GM12878 (cell line): ENCODE results near the gene ZCCHC9. TPM values are rescaled to one million over a fixed set of nuclear protein-coding genes. Genes with fewer than 3 reads are reported as not detected.
A peak's percentile ranks its signal among the peaks of the same experiment; 100 is the strongest.

Experiments
- ATAC-seq: fragments of 200-7000 bp; cut with Tn5 transposase; 3 replicates; pipeline ENCODE4 v1.9.1; 2020; ENCODE audit warnings: mild to moderate bottlenecking, moderate library complexity
- BruUV-seq: library from RNA; stranded (reverse); fragments of 400-500 nt; replicated peaks from 2 replicates; lab custom pipeline; 2021; lab: Mats Ljungman, UMichigan
- CTCF ChIA-PET: fragments of 300-600 bp; sonication (Branson Sonifier 250); formaldehyde crosslinking; extraction: SDS; loops from one replicate; lab custom pipeline; 2021; ENCODE audit warnings: inconsistent platforms; lab: Yijun Ruan, JAX
- POLR2A ChIA-PET: fragments of 350-600 bp; formaldehyde crosslinking; extraction: SDS; loops from one replicate; lab custom pipeline; 2021; ENCODE audit warnings: inconsistent platforms; lab: Charles Lee
- RAD21 ChIA-PET: fragments of 300-600 bp; sonication (Branson Sonifier 250); formaldehyde crosslinking; loops from one replicate; lab custom pipeline; 2023; ENCODE audit warnings: antibody characterized with exemption; ENCODE audit not compliant: unreplicated experiment; lab: Charles Lee
- SMC1A ChIA-PET: fragments of 300-600 bp; sonication (Branson Sonifier 250); formaldehyde crosslinking; loops from one replicate; lab custom pipeline; 2023; ENCODE audit not compliant: unreplicated experiment, uncharacterized antibody; lab: Charles Lee
- DNase-seq: peaks from one replicate; pipeline ENCODE4 v3.0.0-alpha.2; 2011; ENCODE audit warnings: low read depth, low spot score
- FAIRE-seq: peaks from 3 replicates; lab custom pipeline; 2011; peaks lifted over from hg19 to GRCh38; lab: Jason Lieb, UNC
- H2AFZ ChIP-seq: 2 replicates; pipeline ENCODE4 v1.6.0; 2011; ENCODE audit warnings: low read depth, low read length, control low read depth; ENCODE audit not compliant: control insufficient read depth
- H3K27ac ChIP-seq: 2 replicates; pipeline ENCODE4 v1.5.1; 2011; ENCODE audit warnings: control low read depth; ENCODE audit not compliant: control insufficient read depth, insufficient read depth
- H3K27me3 ChIP-seq, 2 experiments: replicated peaks in 1 of 2; 2 replicates each; pipeline versions ENCODE4 v1.6.0 to v1.6.1; 2011; ENCODE audit warnings: low read length in 1 of 2; ENCODE audit not compliant: control insufficient read depth in 2 of 2, insufficient read depth in 2 of 2
- H3K36me3 ChIP-seq, 2 experiments: 2 replicates each; pipeline ENCODE4 v1.5.1; 2011; ENCODE audit warnings: low read length in 1 of 2; ENCODE audit not compliant: control insufficient read depth in 2 of 2, insufficient read depth in 2 of 2
- H3K4me1 ChIP-seq: 2 replicates; pipeline ENCODE4 v1.6.1; 2011; ENCODE audit warnings: mild to moderate bottlenecking, low read length, moderate library complexity, mixed read lengths; ENCODE audit not compliant: control insufficient read depth, insufficient read depth
- H3K4me2 ChIP-seq: 2 replicates; pipeline ENCODE4 v1.6.0; 2011; ENCODE audit warnings: control low read depth; ENCODE audit not compliant: control insufficient read depth, insufficient read depth
- H3K4me3 ChIP-seq: fragments of 200-600 bp; sonication (generic); 2 replicates; pipeline ENCODE4 v1.5.1; 2016
- H3K79me2 ChIP-seq: 2 replicates; pipeline ENCODE4 v1.6.0; 2011; ENCODE audit warnings: low read length; ENCODE audit not compliant: control insufficient read depth, insufficient read depth
- H3K9ac ChIP-seq: 2 replicates; pipeline ENCODE4 v1.8.0; 2011; ENCODE audit warnings: low read length, control low read depth, mixed read lengths; ENCODE audit not compliant: control insufficient read depth, insufficient read depth
- H3K9me3 ChIP-seq: replicated peaks from 3 replicates; pipeline ENCODE4 v1.5.1; 2011; ENCODE audit warnings: mild to moderate bottlenecking, low read length; ENCODE audit not compliant: control insufficient read depth, insufficient read depth
- H4K20me1 ChIP-seq: 2 replicates; pipeline ENCODE4 v1.6.0; 2011; ENCODE audit not compliant: control insufficient read depth, insufficient read depth
- BMI1 ChIP-seq: fragments of 450-650 bp; IDR thresholded peaks from 2 replicates; pipeline ENCODE4 v1.6.1; 2016; ENCODE audit warnings: mild to moderate bottlenecking, moderate library complexity, borderline replicate concordance
- BRCA1 ChIP-seq: IDR thresholded peaks from 2 replicates; pipeline ENCODE4 v1.6.1; 2011; ENCODE audit warnings: low read depth, low read length, improper control_type of control experiment
- CHD4 ChIP-seq: fragments of 200-600 bp; sonication (generic); IDR thresholded peaks from 2 replicates; pipeline ENCODE4 v1.6.1; 2016; ENCODE audit warnings: mild to moderate bottlenecking
- EGR1 ChIP-seq, 2 experiments: IDR thresholded peaks; 1 replicate in 1 of 2; 2 replicates in 1 of 2; pipeline ENCODE4 v1.6.1; 2011 to 2012; ENCODE audit warnings: low read depth in 2 of 2, low read length in 2 of 2, borderline replicate concordance in 1 of 2, mild to moderate bottlenecking in 1 of 2, moderate library complexity in 1 of 2
- GABPA ChIP-seq: IDR thresholded peaks from 2 replicates; pipeline ENCODE4 v1.6.1; 2014; ENCODE audit warnings: antibody characterized with exemption, low read depth, mild to moderate bottlenecking, inconsistent platforms
- IKZF1 ChIP-seq: fragments of 450-650 bp; conservative IDR thresholded peaks from 2 replicates; pipeline ENCODE4 v1.6.1; 2017; ENCODE audit warnings: antibody characterized with exemption, mild to moderate bottlenecking
- KLF5 ChIP-seq: fragments of 450-650 bp; IDR thresholded peaks from 2 replicates; pipeline ENCODE4 v1.6.1; 2014; ENCODE audit warnings: mild to moderate bottlenecking; ENCODE audit not compliant: partially characterized antibody
- NFXL1 ChIP-seq: fragments of 450-650 bp; IDR thresholded peaks from 2 replicates; pipeline ENCODE4 v1.6.1; 2017; ENCODE audit warnings: antibody characterized with exemption, mild to moderate bottlenecking, borderline replicate concordance
- PAX5 ChIP-seq: IDR thresholded peaks from 2 replicates; pipeline ENCODE4 v1.6.1; 2011; ENCODE audit warnings: low read depth, low read length, borderline replicate concordance
- PAX8 ChIP-seq: fragments of 450-650 bp; IDR thresholded peaks from 2 replicates; pipeline ENCODE4 v1.6.1; 2017; ENCODE audit warnings: mild to moderate bottlenecking, moderate library complexity
- PKNOX1 ChIP-seq: fragments of 450-650 bp; IDR thresholded peaks from 2 replicates; pipeline ENCODE4 v1.6.1; 2016; ENCODE audit warnings: mild to moderate bottlenecking
- POLR2AphosphoS2 ChIP-seq: IDR thresholded peaks from 2 replicates; pipeline ENCODE4 v1.6.1; 2011; ENCODE audit warnings: low read depth, mild to moderate bottlenecking, low read length, improper control_type of control experiment, moderate library complexity
- WGBS: methylation state at CpG from one replicate; pipeline ENCODE4 v1.1.6; 2016; ENCODE audit warnings: low lambda C conversion rate; ENCODE audit not compliant: insufficient replicate concordance, insufficient coverage; ENCODE audit errors: missing lambda C conversion rate; 5-methylcytosine and 5-hydroxymethylcytosine counted together
- in situ Hi-C: fragments of 300-500 bp; cut with MboI; formaldehyde crosslinking; loops from 9 replicates; pipeline ENCODE4 v1.14.3; 2018; ENCODE audit warnings: mixed read lengths
- intact Hi-C: fragments of 100-400 bp; cut with micrococcal nuclease; formaldehyde crosslinking; loops from one replicate; pipeline ENCODE4 v1.14.2; 2022; ENCODE audit not compliant: unreplicated experiment
- polyA plus RNA-seq, 11 experiments: library from polyadenylated mRNA; depleted of rRNA in 4 of 11; unstranded in 6 of 11; stranded (reverse) in 5 of 11; fragments of >200 nt; fragmentation: Nextera tagmentation in 4 of 11; fragmentation: Illumina TruSeq in 1 of 11; extraction: Ambion mirVana in 4 of 11; extraction: Trizol in 1 of 11; gene quantifications; 1 replicate in 1 of 11; 2 replicates in 10 of 11; pipeline versions ENCODE4 v1.2.1 to v1.2.3, GENCODE V29; 2011 to 2016; ENCODE audit warnings: inconsistent platforms in 2 of 11, missing spikeins in 2 of 11, low read depth in 1 of 11
- total RNA-seq, 4 experiments: library from RNA; depleted of rRNA in 3 of 4; stranded (reverse); fragments of >200 nt in 3 of 4; fragmentation: Illumina TruSeq in 1 of 4; extraction: Trizol in 1 of 4; gene quantifications; 2 replicates each; pipeline versions ENCODE4 v1.2.1 to v1.2.3, GENCODE V29; 2013 to 2021
- TF ChIP-seq, protein P1 (sequence below): fragments of 450-650 bp; IDR thresholded peaks from 2 replicates; pipeline ENCODE4 v1.6.1; 2017; ENCODE audit warnings: mild to moderate bottlenecking, moderate library complexity
- TF ChIP-seq, protein P2 (sequence below): IDR thresholded peaks from 2 replicates; pipeline ENCODE4 v1.6.1; 2012; ENCODE audit warnings: low read length, inconsistent platforms
- TF ChIP-seq, protein P3 (sequence below): fragments of 450-650 bp; conservative IDR thresholded peaks from 2 replicates; pipeline ENCODE4 v1.6.1; 2017; ENCODE audit warnings: mild to moderate bottlenecking, moderate library complexity

Gene ZCCHC9
- total and polyA plus RNA-seq, 10 of the 15 experiments (the other 5 are each of a cell fraction or from before 2014, with no cell fraction given) = 22.0 to 57.7 (median 34.5) TPM

- Histone ChIP-seq H3K4me2 (no peak overlapping the region), H3K9ac (no peak overlapping the region), H3K36me3 (no peaks in the 10 kb centered on the region), H3K27ac (no peak overlapping the region), H3K79me2 (no peaks in the 10 kb centered on the region), H3K9me3 (no peaks in the 10 kb centered on the region; the same call in 1 of the 3 replicates), H2AFZ (no peak overlapping the region), H3K4me1 (peaks cover 12% of the 10 kb centered on the region), H3K27me3 (no peaks in the 10 kb centered on the region), H4K20me1 (no peaks in the 10 kb centered on the region), H3K4me3 (no peak overlapping the region)
- no TSS peak for BruUV-seq
- SMC1A ChIA-PET = interaction anchor here (0.7 to 4.7 kb wide), 4 partner anchors 9 to 132 kb away, joined by 3 to 22 read pairs (median 3); no protein-coding TSS in a partner anchor
- TF ChIP-seq GABPA (no peak), IKZF1 (no peak), EGR1 (IDR thresholded peaks at IDR 0.05; ENCODE audit: borderline replicate concordance in 1 of 2, low read depth in 2 of 2, low read length in 2 of 2) (no peak), CHD4 (no peak), POLR2AphosphoS2 (no peak), NFXL1 (no peak), PKNOX1 (no peak), BMI1 (no peak), PAX5 (no peak), KLF5 (no peak), PAX8 (no peak), BRCA1 (no peak)
- TF ChIP-seq, protein P1, sequence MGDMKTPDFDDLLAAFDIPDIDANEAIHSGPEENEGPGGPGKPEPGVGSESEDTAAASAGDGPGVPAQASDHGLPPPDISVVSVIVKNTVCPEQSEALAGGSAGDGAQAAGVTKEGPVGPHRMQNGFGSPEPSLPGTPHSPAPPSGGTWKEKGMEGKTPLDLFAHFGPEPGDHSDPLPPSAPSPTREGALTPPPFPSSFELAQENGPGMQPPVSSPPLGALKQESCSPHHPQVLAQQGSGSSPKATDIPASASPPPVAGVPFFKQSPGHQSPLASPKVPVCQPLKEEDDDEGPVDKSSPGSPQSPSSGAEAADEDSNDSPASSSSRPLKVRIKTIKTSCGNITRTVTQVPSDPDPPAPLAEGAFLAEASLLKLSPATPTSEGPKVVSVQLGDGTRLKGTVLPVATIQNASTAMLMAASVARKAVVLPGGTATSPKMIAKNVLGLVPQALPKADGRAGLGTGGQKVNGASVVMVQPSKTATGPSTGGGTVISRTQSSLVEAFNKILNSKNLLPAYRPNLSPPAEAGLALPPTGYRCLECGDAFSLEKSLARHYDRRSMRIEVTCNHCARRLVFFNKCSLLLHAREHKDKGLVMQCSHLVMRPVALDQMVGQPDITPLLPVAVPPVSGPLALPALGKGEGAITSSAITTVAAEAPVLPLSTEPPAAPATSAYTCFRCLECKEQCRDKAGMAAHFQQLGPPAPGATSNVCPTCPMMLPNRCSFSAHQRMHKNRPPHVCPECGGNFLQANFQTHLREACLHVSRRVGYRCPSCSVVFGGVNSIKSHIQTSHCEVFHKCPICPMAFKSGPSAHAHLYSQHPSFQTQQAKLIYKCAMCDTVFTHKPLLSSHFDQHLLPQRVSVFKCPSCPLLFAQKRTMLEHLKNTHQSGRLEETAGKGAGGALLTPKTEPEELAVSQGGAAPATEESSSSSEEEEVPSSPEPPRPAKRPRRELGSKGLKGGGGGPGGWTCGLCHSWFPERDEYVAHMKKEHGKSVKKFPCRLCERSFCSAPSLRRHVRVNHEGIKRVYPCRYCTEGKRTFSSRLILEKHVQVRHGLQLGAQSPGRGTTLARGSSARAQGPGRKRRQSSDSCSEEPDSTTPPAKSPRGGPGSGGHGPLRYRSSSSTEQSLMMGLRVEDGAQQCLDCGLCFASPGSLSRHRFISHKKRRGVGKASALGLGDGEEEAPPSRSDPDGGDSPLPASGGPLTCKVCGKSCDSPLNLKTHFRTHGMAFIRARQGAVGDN = no peak
- TF ChIP-seq, protein P2, sequence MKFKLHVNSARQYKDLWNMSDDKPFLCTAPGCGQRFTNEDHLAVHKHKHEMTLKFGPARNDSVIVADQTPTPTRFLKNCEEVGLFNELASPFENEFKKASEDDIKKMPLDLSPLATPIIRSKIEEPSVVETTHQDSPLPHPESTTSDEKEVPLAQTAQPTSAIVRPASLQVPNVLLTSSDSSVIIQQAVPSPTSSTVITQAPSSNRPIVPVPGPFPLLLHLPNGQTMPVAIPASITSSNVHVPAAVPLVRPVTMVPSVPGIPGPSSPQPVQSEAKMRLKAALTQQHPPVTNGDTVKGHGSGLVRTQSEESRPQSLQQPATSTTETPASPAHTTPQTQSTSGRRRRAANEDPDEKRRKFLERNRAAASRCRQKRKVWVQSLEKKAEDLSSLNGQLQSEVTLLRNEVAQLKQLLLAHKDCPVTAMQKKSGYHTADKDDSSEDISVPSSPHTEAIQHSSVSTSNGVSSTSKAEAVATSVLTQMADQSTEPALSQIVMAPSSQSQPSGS = no peak
- TF ChIP-seq, protein P3, sequence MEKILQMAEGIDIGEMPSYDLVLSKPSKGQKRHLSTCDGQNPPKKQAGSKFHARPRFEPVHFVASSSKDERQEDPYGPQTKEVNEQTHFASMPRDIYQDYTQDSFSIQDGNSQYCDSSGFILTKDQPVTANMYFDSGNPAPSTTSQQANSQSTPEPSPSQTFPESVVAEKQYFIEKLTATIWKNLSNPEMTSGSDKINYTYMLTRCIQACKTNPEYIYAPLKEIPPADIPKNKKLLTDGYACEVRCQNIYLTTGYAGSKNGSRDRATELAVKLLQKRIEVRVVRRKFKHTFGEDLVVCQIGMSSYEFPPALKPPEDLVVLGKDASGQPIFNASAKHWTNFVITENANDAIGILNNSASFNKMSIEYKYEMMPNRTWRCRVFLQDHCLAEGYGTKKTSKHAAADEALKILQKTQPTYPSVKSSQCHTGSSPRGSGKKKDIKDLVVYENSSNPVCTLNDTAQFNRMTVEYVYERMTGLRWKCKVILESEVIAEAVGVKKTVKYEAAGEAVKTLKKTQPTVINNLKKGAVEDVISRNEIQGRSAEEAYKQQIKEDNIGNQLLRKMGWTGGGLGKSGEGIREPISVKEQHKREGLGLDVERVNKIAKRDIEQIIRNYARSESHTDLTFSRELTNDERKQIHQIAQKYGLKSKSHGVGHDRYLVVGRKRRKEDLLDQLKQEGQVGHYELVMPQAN = no peak
- DNase-seq (no peak), ATAC-seq (peak; percentile 31; the same call in 2 of the 3 replicates), FAIRE-seq (no peak)
- intact Hi-C loops = loop anchor here (5.0 kb wide), 1 partner anchor 74 kb away; no protein-coding TSS in a partner anchor
- RAD21 ChIA-PET = no interaction called here
- in situ Hi-C loops = no loop called here
- POLR2A ChIA-PET = no interaction called here
- CTCF ChIA-PET = interaction anchor here (0.7 to 3.9 kb wide), 5 partner anchors 12 to 91 kb away, joined by 3 to 23 read pairs (median 3); no protein-coding TSS in a partner anchor
- 80% methylated on average over 2 of the region's 3 CpGs for WGBS
Observed at GRCh38 chr5:81286059-81286617, 15.2 kb upstream of the ZCCHC9 start.
